Loucy (cell line): ENCODE results near the gene PCMTD2.

Source experiments
- H2AFZ ChIP-seq: fragments of 200-600 bp; sonication (generic); 2 replicates; pipeline ENCODE4 v1.6.0; 2016; ENCODE audit warnings: antibody characterized with exemption, mild to moderate bottlenecking, low read length, moderate library complexity
- H3F3A ChIP-seq: fragments of 200-600 bp; 2 replicates; pipeline ENCODE4 v1.6.0; 2016; ENCODE audit warnings: antibody characterized with exemption, low read depth, mild to moderate bottlenecking
- H3K27me3 ChIP-seq: fragments of 200-600 bp; sonication (generic); 2 replicates; pipeline ENCODE4 v1.6.1; 2014; ENCODE audit warnings: low read length, mild to moderate bottlenecking; ENCODE audit not compliant: insufficient read depth, poor library complexity, severe bottlenecking
- H3K36me3 ChIP-seq: fragments of 200-600 bp; sonication (generic); 2 replicates; pipeline ENCODE4 v1.6.1; 2016; ENCODE audit warnings: low read length; ENCODE audit not compliant: insufficient read depth
- H3K4me1 ChIP-seq: fragments of 200-600 bp; sonication (generic); 2 replicates; pipeline ENCODE4 v1.5.1; 2014; ENCODE audit warnings: low read length, mild to moderate bottlenecking; ENCODE audit not compliant: insufficient read depth, poor library complexity, severe bottlenecking
- H3K4me2 ChIP-seq: fragments of 200-600 bp; sonication (generic); 2 replicates; pipeline ENCODE4 v1.6.0; 2014; ENCODE audit warnings: antibody characterized with exemption, low read length, low read depth, mild to moderate bottlenecking; ENCODE audit not compliant: poor library complexity, severe bottlenecking
- H3K4me3 ChIP-seq: fragments of 200-600 bp; sonication (generic); 2 replicates; pipeline ENCODE4 v1.5.1; 2014; ENCODE audit warnings: low read length, mild to moderate bottlenecking, mixed read lengths; ENCODE audit not compliant: poor library complexity, severe bottlenecking
- H3K79me2 ChIP-seq: fragments of 200-600 bp; sonication (generic); 2 replicates; pipeline ENCODE4 v1.6.1; 2014; ENCODE audit warnings: low read length; ENCODE audit not compliant: insufficient read depth
- H3K9ac ChIP-seq: fragments of 200-600 bp; sonication (generic); 2 replicates; pipeline ENCODE4 v1.6.0; 2014; ENCODE audit warnings: mild to moderate bottlenecking, low read depth, low read length, moderate library complexity; ENCODE audit not compliant: poor library complexity, severe bottlenecking
- H3K9me2 ChIP-seq: fragments of 200-600 bp; sonication (generic); replicated peaks from 2 replicates; pipeline ENCODE4 v1.6.1; 2016; ENCODE audit warnings: low read depth, low read length, mixed read lengths
- H3K9me3 ChIP-seq: fragments of 200-600 bp; sonication (generic); 2 replicates; pipeline ENCODE4 v1.6.1; 2014; ENCODE audit warnings: mild to moderate bottlenecking, antibody characterized with exemption, low read length, low read depth; ENCODE audit not compliant: insufficient read depth
- H4K20me1 ChIP-seq: fragments of 200-600 bp; sonication (generic); 2 replicates; pipeline ENCODE4 v1.6.0; 2014; ENCODE audit warnings: antibody characterized with exemption, low read length, mild to moderate bottlenecking; ENCODE audit not compliant: insufficient read depth, poor library complexity, severe bottlenecking
- CTCF ChIP-seq: fragments of 200-600 bp; sonication (generic); conservative IDR thresholded peaks from 2 replicates; pipeline ENCODE4 v1.5.1; 2014; ENCODE audit warnings: mild to moderate bottlenecking, antibody characterized with exemption, low read length
- EZH2phosphoT487 ChIP-seq: fragments of 200-600 bp; IDR thresholded peaks from 2 replicates; pipeline ENCODE4 v1.6.1; 2018; ENCODE audit warnings: antibody characterized with exemption, mild to moderate bottlenecking, moderate library complexity, borderline replicate concordance

Gene PCMTD2

GRCh38 chr20:64258071-64258823, 2.7 kb downstream of the PCMTD2 start:
- peak overlapping the region; percentile 88 for H3K4me2 ChIP-seq
- no peaks in the 10 kb centered on the region for H4K20me1 ChIP-seq
- H3K9ac ChIP-seq: peak overlapping the region; percentile 91
- no peaks in the 10 kb centered on the region for H3K9me2 ChIP-seq
- no peak overlapping the region for H3K4me3 ChIP-seq
- H3K4me1 ChIP-seq: peaks cover 52% of the 10 kb centered on the region
- H3K9me3 ChIP-seq: no peaks in the 10 kb centered on the region
- H3K27me3 ChIP-seq: no peaks in the 10 kb centered on the region
- H2AFZ ChIP-seq: no peak overlapping the region
- no peaks in the 10 kb centered on the region for H3K36me3 ChIP-seq
- no peak for TF ChIP-seq CTCF
- TF ChIP-seq EZH2phosphoT487: no peak
- peaks cover 36% of the 10 kb centered on the region for H3K79me2 ChIP-seq
- no peaks in the 10 kb centered on the region for H3F3A ChIP-seq

GRCh38 chr20:64260239-64260638, 4.7 kb downstream of the PCMTD2 start:
- Histone ChIP-seq H3K4me1 (peaks cover 65% of the 10 kb centered on the region), H3K36me3 (no peaks in the 10 kb centered on the region), H3K9me3 (no peaks in the 10 kb centered on the region), H4K20me1 (no peaks in the 10 kb centered on the region), H2AFZ (no peak overlapping the region), H3K79me2 (peaks cover 36% of the 10 kb centered on the region), H3K9me2 (no peaks in the 10 kb centered on the region), H3K9ac (no peak overlapping the region), H3K27me3 (no peaks in the 10 kb centered on the region), H3F3A (no peaks in the 10 kb centered on the region), H3K4me3 (no peak overlapping the region), H3K4me2 (no peak overlapping the region)
- TF ChIP-seq EZH2phosphoT487: no peak

- Histone ChIP-seq H3K4me1 (peaks cover 67% of the 10 kb centered on the region), H3K9me3 (no peaks in the 10 kb centered on the region), H4K20me1 (no peaks in the 10 kb centered on the region), H3K79me2 (peaks cover 33% of the 10 kb centered on the region), H3K4me3 (no peak overlapping the region), H3K9me2 (no peaks in the 10 kb centered on the region), H3F3A (no peaks in the 10 kb centered on the region), H3K9ac (no peak overlapping the region), H3K27me3 (no peaks in the 10 kb centered on the region), H3K4me2 (no peak overlapping the region), H3K36me3 (no peaks in the 10 kb centered on the region), H2AFZ (no peak overlapping the region)
- TF ChIP-seq CTCF (no peak), EZH2phosphoT487 (no peak)
Observed at GRCh38 chr20:64261138-64261537, 5.6 kb downstream of the PCMTD2 start.

GRCh38 chr20:64264091-64264490, 8.5 kb downstream of the PCMTD2 start:
- Histone ChIP-seq H3K9ac (peak overlapping the region; percentile 35), H3K79me2 (peaks cover 6% of the 10 kb centered on the region; the same call in 1 of the 2 replicates)

More at GRCh38 chr20:64264091-64264490, 8.5 kb downstream of the PCMTD2 start:
- no peaks in the 10 kb centered on the region for H4K20me1 ChIP-seq
- H3K9me3 ChIP-seq: no peaks in the 10 kb centered on the region
- no peaks in the 10 kb centered on the region for H3K36me3 ChIP-seq
- H3K27me3 ChIP-seq: no peaks in the 10 kb centered on the region
- H3K4me1 ChIP-seq: peaks cover 39% of the 10 kb centered on the region
- peak overlapping the region; percentile 15 for H3K4me3 ChIP-seq
- H2AFZ ChIP-seq: no peak overlapping the region
- no peaks in the 10 kb centered on the region for H3F3A ChIP-seq
- peak overlapping the region; percentile 71 for H3K4me2 ChIP-seq
- no peak for TF ChIP-seq EZH2phosphoT487
- TF ChIP-seq CTCF: no peak
- H3K9me2 ChIP-seq: no peaks in the 10 kb centered on the region
